NCI-H2107 (cell line): Measurements from ENCODE around the gene EFNB2.

Experiments
- DNase-seq: peaks from one replicate; lab custom pipeline; 2025; lab: John Stamatoyannopoulos, UW

Gene EFNB2

DNA sequence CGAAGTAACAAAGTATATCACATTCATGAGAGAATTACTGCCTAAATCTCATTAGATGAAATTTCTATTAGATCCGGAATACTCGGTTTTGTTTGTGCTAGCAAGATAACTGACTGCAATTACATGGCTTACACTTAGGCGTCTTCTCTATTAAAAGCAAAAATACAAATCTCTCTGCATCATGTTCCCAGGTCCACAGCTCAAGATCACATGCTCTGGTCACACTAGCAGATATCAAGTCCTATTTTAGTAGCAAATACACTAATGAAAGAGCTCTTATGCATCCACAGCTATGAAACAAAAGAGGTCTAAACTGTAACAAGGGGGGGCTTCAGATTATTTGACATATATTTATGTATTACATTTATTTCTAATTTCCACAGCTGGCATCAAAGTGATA is 53.5 kb downstream of the EFNB2 start:
- DNase-seq: no peak

DNA sequence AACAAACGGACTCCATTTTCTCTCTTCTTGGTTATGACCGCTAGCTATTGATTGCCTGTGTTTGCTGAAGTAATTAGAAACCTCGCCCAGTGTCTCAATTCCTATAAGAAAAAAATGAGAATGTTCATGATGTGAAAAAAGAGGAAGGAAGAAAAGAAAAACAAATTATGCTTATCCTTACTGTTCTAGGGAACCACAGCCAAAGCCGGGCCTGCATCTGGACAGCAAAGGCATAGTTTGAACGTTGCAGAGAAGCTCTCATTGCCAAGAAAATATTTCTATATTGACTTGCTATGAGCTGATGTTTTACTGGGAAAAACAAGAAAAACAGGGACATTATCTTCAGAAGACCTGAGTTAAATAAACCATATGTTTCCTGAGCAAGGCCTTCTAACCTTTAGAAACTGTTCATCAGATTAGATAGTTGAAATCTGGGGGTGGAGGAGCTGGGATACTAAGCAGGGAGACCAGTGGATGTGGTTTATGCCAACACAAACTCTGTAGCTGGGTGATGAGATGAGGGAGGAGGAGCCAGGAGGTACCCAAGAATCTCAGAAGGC is 55.0 kb downstream of the EFNB2 start:
- DNase-seq: no peak

DNA sequence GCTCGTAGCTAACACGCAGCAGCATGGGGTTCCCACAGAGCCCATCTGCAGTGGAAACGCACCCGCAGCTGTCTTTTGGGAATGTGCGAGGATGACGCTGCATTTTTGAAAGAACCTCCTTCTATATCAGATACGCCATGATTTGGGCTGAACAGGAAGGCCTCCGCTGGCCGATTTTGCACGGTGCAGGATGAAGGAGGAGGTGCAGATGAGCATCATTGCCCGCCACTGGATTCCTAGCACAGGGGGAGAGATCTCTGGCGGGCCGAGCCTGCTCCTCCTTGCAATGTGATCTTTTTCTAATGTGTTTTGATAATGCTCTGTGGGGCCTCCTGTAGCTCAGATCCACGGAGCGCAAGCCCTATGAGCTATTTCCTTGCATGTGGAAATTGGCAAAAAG is 55.5 kb downstream of the EFNB2 start:
- DNase-seq: no peak

DNA sequence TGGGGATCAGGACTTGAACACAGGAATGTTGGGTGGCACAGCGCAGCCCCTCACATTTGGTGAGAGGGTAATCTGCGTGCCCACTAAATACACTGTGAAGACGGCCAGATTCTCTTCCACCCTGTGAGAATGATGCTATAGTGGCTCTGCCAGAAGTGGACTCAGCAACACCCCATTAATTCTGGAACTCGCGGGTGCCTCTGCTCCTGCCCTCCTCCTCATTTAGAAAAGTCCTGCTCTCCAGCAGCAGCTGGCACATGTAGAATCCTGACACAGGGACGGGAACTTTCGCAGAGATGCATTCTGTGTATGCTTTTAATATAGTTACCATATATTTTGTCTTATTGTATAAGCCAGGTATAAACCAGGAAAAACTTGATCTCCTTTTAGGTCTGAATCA is 57.3 kb downstream of the EFNB2 start:
- DNase-seq: no peak

DNA sequence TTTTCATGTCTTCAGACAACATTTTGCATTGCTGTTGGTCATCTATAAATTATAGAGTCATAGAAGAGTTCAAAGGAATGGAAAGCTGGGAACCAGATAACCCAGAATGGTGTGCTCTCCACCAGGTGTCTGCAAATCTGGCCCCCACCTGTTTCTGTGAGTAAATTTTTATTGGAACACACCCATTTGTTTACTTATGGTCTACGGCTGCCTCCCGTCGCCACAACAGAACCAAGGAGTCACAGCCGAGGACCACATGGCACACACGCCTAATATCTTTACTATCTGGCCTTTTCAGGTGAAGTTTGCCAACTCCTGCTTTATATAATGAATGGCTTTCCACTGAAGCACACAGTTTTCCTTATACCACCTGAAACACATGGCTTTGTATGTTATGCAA is 58.2 kb downstream of the EFNB2 start:
- DNase-seq: no peak

DNA sequence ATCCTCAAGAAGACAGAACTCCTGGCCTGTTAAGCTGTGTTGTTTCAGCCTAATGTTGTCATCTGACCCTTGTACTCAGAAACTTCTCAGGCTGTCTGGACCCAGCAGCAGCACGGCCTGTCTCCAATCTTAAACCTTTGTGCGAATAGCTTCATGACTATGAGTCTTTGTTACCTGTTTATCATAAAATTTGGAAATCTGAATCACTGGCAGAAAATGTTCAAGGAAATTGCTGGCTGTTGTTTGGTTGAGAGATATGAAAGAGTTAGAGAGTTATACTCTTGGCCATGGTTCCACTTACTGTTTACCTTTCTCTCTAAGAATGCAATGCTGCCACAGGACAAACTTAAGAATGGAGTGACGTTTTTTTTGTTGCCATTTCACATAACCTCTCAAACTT is 59.6 kb downstream of the EFNB2 start:
- no peak for DNase-seq

DNA sequence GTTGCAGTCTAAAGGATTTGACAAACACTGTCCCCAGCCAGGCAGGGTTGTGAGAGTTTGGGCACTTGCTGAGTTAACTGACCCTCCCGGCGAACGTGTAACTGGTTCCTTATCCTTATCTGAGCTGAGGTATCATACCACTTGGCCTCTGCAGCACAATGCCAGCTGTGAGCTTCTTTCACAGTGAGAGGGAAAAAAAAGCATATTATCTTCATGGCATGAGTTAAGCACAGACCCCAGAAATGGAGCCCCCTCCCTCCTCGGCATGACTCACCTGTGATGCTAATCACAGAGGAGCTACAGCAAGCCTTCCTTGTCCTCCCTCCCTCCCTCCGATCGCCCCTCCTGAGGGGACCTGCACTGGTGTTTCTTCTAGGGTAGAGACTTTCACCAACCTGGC is 60.5 kb downstream of the EFNB2 start:
- DNase-seq: no peak

DNA sequence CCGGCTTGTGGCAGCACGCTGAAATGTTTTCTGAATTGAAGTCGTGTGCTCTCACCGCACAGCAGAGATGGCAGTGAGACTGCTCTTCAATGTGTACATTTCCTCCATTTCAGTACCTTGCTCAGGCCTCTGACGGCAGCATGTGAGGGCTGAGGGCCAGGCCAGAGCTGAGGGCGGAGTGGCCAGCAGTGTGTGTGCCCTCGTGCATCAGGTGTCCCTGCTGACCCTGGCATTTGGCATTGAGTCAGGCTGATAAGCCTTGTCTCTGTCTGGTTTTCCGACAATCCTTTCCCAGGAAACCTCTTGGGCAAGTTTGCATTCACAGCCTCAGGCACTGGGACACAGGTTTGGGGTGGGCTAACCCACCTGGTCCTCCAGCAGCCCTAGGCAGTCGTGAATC is 62.3 kb downstream of the EFNB2 start:
- no peak for DNase-seq

DNA sequence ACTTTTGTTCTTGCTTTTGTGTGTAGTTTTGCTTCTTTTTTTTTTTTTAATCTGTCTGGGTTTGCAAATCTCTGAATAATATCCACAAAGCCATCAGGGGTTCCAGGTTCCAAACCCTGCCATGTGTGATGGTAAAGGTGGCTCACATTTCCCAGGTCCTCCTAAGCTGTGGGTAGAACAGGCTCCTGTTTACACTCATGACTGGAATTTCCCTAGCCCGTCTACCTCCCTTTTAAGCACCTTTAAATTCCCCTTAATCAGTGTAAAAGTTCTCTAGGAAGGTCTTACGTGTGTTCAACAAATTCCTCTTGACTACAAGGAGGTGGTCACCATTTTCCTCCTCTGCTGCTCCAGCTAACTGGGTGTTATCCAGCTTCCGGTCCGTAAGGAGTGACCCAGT is 62.8 kb downstream of the EFNB2 start:
- DNase-seq: no peak

DNA sequence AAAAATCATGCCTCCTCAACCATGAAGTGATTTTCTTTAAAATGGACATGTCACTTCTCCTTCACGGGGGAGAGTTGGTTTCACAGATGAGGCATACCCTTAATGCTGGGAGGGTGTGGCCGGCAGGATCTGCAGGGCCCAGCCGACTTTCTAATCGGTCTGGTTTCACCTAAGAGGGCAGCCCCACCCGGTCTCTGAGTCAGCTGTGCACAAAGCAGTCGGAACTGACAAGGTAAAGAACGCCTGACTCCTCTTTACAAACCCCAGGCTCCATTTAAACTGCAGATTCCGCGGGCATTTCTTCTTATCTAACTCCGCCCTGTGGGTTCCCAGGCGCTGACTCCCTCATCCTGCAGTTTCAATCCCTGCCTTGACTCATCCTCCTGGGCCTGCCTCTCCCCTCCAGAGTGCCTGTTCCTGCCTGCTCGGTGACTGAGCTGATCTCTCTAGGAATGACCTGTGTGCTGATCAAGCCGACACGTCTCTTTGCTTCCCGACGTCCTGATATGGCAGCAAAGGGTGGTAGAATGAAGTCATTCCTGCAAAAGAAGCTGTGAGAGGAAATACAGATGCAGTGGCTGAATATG is 63.4 kb downstream of the EFNB2 start:
- DNase-seq: no peak

DNA sequence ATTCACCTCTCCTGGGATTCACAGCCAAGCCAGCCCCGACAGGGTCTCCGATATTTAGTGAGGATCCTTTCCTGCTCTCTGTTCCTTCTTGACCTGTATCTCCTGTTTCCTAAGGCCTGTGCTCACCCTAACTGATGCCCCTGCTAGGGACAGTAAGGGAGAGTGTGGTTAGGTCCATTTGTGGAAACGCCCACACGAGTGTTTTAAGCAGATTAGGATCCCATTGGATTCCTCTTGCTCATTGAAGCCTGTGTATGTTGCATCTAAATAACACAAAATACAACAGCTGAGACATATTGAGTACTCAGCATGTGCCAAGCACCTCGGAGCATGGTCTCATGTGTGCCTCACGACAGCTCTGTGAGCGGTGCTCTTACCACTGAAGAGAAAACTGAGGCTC is 64.9 kb downstream of the EFNB2 start:
- DNase-seq: no peak

DNA sequence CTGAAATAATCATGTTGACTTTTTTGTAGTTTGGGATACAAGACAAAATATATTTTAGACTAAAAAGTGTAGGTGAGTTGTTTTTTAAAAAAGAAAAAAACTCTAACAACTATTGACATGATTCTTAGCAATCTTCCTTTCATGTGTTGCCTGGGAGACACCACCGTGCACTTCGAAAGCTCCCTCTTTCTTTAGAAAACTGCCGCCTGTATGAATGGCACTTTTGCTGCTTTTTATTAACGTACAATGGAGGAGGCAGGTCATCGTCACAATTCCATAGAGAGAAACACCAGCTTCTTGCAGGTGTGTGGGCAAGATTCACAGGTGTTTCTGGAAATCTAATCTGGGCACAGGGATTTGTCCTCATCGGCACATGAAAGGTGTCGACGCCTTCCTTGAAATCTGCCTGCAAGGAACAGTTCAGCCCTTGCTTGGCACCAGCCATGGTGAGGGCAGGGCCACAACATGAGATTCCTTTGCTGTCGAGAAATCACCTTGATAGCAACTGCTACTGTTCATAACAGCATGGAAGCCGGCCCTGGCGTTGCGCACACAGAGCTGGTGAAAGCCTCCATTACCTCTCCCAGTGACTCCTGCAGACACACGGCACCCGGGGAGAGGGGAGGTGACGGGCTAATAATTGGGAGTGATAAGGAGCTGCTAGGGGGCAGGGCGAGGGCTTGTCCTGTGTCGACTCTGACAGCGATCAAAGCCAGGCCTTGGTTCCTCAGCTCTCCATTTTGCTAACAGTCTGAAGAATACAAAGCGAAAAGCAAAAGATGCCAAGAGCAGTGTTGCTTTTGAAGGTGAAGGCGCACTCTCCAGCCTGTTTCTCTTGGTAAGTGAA is 66.5 kb downstream of the EFNB2 start:
- no peak for DNase-seq

DNA sequence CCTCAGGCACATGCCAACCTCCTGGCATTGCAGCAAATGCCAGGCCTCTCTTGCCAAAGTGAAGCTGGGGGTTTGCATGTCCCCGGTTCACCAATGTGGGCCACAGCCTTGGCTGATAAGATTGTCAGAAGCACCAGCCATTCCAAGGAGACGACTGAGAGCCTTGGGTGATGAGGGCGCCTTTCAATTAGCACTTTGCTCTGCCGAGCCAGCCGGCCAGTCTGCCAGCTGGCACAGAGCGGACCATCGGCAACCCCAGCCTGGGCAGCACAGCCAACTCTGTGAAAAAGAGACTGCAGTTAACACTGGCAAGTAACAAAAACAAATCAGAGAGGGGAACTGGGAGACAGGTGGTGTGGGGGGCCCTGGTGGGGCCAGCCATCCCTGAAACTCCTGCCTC is 67.3 kb downstream of the EFNB2 start:
- no peak for DNase-seq

DNA sequence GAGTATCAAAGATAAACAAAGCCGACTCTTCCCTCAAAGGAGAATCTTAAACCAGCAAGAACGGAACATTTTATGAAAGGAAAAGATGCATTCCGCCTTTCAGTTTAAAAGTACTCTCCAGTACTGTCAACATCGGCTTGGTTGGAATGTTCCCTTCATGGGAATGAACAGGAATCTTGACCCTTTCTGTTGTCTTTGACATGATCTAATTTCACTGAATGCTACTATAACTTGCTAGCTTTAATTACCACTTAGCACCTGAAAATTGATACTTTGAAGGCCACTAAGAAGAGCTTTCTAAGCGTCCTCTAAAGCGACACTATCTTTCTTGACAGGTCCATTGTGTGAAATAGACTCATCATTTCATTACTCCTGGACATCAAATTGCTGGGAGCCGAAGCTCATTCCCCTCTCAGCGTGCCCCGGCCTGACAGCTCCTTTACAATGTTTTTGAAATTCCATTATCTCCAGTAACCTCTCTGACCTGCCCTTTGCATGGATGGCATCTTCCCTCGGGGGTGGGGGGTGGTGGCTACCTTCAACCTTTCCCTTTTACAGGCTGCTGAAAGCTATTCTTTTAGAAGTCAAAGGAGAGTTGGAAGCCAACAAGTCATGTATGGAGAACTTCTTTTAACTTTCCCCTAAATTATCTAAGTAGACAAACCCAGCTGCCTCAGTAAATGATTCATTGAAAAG is 67.9 kb downstream of the EFNB2 start:
- no peak for DNase-seq

DNA sequence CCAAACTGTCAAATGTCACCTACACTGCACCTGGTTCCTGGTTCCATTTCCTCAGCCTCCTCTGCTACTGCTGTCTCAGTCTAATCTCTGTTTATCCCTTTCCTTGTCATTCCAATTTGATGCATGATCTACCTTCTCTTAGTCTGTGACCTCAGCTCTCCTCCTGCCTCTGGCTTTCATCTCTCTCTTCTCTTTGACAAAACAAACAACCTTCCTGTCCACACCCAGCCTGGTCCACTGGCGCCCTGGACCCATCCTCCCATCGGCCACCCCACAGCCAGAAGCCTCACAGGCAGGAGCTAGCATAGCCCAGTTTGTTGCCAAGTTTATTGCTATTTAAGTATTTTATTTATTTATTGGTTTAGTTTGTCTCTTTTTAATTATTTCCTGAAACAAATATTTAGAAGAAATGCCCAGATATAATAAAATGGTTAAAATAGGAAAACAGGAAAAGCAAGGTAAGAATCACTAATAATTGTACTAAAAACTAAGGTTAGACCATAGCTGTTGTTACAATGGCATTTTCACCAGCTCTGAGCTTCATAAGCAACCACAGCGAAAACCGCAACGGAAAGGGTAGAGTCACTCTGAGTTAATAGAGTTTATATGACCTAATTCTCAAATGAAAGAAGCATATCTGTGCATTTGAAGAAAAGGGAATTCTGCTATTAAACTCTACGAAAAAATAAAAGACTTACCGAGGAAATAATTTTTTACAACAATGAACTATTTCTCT is 68.6 kb downstream of the EFNB2 start:
- no peak for DNase-seq

DNA sequence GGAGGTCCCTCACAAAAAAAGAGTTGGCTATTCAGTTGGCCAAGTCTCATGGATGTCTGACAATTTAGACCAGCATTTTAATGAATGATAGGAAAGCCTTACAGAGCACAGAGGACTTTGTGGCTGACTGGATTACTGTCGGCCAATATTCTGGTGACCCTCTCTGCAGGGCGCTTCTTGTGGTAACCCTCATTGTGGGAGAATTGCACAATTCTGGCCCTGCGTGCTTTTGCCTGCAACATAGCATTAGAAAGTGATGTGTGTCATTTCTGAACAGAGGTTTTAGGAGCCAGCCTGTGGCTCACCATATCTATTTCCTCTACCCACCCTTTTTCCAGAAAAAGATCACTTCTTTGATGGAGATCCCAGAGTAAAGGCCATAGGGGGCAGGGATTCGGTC is 71.4 kb downstream of the EFNB2 start:
- DNase-seq: no peak

DNA sequence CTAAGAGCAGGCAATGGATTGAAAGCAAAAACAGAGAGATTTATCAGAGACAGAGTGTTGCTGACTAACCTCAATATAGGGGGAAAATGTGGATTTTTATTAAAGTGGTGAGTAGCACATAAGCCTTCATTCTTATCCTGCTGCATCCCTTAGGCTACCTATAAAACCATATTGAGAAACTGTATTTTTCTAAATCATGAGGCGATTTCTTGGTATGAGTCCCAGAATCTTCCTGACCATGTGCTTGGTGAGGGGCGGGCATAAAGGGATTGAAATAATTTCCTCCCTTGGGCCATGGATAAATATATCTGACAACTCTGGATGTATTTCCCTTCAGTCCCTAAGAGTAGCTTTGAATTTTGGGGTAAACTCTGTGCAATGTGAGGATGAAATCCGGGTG is 72.8 kb downstream of the EFNB2 start:
- DNase-seq: no peak

DNA sequence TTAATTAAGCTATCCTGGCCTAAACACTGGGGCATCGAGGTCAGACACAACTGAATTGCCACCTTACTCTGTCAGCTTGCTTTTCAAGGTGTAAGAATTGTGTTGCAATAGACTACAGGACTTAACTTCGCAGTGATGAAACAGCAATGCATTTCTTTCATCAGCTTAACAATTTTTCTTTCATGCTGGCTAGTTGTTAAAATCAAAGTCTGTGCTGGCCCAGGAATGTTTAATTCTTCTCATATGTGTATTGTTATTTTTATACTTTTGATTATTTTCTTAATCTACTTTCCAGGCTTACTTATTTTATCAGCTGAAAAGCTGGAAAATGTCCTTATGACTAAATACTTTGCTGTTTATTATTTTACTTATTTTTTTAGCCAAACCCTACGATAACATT is 79.7 kb downstream of the EFNB2 start:
- DNase-seq: no peak

DNA sequence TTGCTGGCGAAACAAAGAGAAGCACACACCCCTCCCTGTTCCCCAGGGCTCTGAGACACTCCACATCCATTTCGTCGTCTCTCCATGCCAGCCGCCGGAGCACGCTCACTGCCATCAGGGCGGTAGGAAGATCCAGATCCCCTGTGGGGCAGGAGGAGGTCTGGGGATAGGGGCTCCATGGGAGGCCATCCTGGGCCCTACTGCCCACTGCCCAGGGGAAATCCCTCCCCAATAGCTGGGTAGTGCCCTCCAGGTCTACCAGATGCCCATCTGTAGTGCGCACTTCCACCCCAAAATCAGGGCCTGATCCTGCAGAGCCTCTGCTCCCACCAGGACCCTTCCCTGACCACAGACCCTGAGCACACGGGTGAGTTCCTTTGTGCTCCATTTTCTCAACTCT is 80.3 kb downstream of the EFNB2 start:
- no peak for DNase-seq

DNA sequence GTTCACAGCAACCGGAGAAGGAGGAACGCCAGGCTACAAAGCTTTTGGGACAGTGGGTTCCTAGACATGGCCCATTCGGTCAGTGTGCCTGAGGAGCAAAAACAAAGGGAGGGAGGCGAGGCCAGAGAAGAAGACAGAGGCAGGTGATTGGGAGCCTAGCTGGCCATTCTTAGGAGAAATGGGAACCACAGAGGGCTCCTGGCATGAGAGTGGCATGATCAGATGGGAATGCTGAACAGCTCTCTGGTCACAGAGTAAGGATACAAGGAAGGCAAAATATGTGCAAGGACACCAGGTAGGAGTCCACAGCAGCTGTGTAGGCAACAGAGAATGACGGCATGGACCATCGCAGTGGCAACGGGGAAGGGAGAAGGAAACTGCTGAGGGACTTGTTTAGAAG is 82.4 kb downstream of the EFNB2 start:
- no peak for DNase-seq

DNA sequence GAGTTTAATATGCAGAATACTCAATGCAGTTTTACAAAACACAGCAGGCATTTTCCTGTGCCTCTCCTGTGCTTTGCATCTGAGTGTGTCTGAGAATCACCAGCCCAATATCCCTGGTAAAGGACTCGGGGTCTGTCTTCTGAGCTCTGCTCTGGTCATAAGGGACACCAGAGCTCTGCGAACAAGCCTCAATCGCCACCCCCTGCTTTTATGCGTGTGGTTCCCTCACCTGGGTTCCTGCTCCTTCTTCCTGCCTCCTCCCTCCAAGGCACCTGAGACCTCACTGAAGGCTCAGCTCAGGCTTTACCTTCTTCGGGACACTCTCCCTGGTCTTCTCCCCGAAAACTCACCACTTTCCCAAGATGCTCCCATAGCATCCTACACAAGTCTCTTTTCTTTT is 84.5 kb downstream of the EFNB2 start:
- no peak for DNase-seq

DNA sequence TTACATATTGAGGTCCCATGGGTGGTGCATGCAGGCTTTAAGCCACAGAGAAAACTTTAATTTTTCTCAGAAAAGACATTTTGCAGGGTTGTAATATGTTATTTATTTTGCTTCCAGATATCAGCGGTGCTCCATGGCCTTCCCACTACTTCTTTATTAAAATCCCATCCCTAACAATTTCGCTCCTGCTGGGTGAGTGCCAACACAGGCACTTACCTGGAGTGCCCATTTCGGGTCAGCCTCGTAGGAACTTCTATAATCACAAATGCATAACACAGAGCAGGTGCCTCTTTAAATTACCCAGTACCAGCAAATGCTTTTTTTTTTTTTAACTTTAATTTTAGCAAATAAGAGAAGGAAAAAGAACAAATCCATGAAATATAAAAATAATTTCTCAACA is 86.4 kb downstream of the EFNB2 start:
- no peak for DNase-seq
